ENCODE data around the gene NKX1-1. TPM values are rescaled to one million over a fixed set of nuclear protein-coding genes. Genes with fewer than 3 reads are reported as not detected.

Gene NKX1-1
- polyA plus RNA-seq, 1 donor (not counting 4 experiments of a cell fraction or from before 2014, with no cell fraction given), result not detected

- Histone ChIP-seq H3K4me3 (ENCODE audit: control insufficient read depth in 2 of 3, extremely low read depth in 1 of 3, insufficient read depth in 2 of 3, low read depth in 1 of 3, low read length in 3 of 3) (no peak overlapping the region), H3K9me3 (ENCODE audit: control insufficient read depth, low read depth, low read length) (no peaks in the 10 kb centered on the region), H3K4me2 (ENCODE audit: control insufficient read depth, extremely low read depth, insufficient read depth, low read depth, low read length) (no peak overlapping the region), H3K4me1 (ENCODE audit: control insufficient read depth, extremely low read depth, insufficient read depth, low read length) (no peaks in the 10 kb centered on the region), H3K9me1 (ENCODE audit: control insufficient read depth, extremely low read depth, insufficient read depth, low read length) (no peaks in the 10 kb centered on the region), H4K20me1 (ENCODE audit: control insufficient read depth, extremely low read depth, insufficient read depth, low read length) (no peaks in the 10 kb centered on the region), H3K36me3 (ENCODE audit: control insufficient read depth in 2 of 2, extremely low read depth in 1 of 2, insufficient read depth in 2 of 2, low read length in 2 of 2) (no peaks in the 10 kb centered on the region), H3K9ac (ENCODE audit: control insufficient read depth, extremely low read depth, insufficient read depth, low read length) (no peak overlapping the region), H3K79me2 (ENCODE audit: control insufficient read depth, insufficient read depth, low read length) (no peaks in the 10 kb centered on the region), H3K27ac (ENCODE audit: control insufficient read depth, insufficient read depth, low read length) (no peak overlapping the region), H3K27me3 (ENCODE audit: control insufficient read depth, extremely low read depth, insufficient read depth, low read length) (peaks cover 95% of the 10 kb centered on the region), H2AFZ (ENCODE audit: control insufficient read depth, low read length) (no peak overlapping the region)
- DNase-seq (ENCODE audit: low read depth, low spot score), result no peak
- FAIRE-seq, result no peak
- TF ChIP-seq EZH2 (IDR thresholded peaks at IDR 0.05; ENCODE audit: low read length) (peak; percentile 49), CTCF (optimal IDR thresholded peaks at IDR 0.05 in 1 of 3, IDR thresholded peaks at IDR 0.05 in 1 of 3, conservative IDR thresholded peaks at IDR 0.05 in 1 of 3; ENCODE audit: extremely low read depth in 1 of 3, insufficient read depth in 2 of 3, low read length in 3 of 3) (no peak)
- dilution Hi-C loops (cut with MboI; ENCODE audit: extremely low pct_ligation_motif_present, low sequenced_read_pairs), result loop anchor here (25.0 kb wide), 1 partner anchor 232 kb away; no protein-coding TSS in a partner anchor
Measured at GRCh38 chr4:1405254-1405635, 997 bp downstream of the NKX1-1 start.

- Histone ChIP-seq H4K20me1 (ENCODE audit: control insufficient read depth, extremely low read depth, insufficient read depth, low read length) (no peaks in the 10 kb centered on the region), H3K4me3 (ENCODE audit: control insufficient read depth in 2 of 3, extremely low read depth in 1 of 3, insufficient read depth in 2 of 3, low read depth in 1 of 3, low read length in 3 of 3) (no peak overlapping the region), H3K36me3 (ENCODE audit: control insufficient read depth in 2 of 2, extremely low read depth in 1 of 2, insufficient read depth in 2 of 2, low read length in 2 of 2) (no peaks in the 10 kb centered on the region), H3K4me1 (ENCODE audit: control insufficient read depth, extremely low read depth, insufficient read depth, low read length) (no peaks in the 10 kb centered on the region), H3K9me1 (ENCODE audit: control insufficient read depth, extremely low read depth, insufficient read depth, low read length) (no peaks in the 10 kb centered on the region), H3K27ac (ENCODE audit: control insufficient read depth, insufficient read depth, low read length) (no peak overlapping the region), H3K27me3 (ENCODE audit: control insufficient read depth, extremely low read depth, insufficient read depth, low read length) (peaks cover 96% of the 10 kb centered on the region), H3K79me2 (ENCODE audit: control insufficient read depth, insufficient read depth, low read length) (no peaks in the 10 kb centered on the region), H2AFZ (ENCODE audit: control insufficient read depth, low read length) (no peak overlapping the region), H3K4me2 (ENCODE audit: control insufficient read depth, extremely low read depth, insufficient read depth, low read depth, low read length) (no peak overlapping the region), H3K9ac (ENCODE audit: control insufficient read depth, extremely low read depth, insufficient read depth, low read length) (no peak overlapping the region), H3K9me3 (ENCODE audit: control insufficient read depth, low read depth, low read length) (no peaks in the 10 kb centered on the region)
- no peak for TF ChIP-seq CTCF (optimal IDR thresholded peaks at IDR 0.05 in 1 of 3, IDR thresholded peaks at IDR 0.05 in 1 of 3, conservative IDR thresholded peaks at IDR 0.05 in 1 of 3; ENCODE audit: extremely low read depth in 1 of 3, insufficient read depth in 2 of 3, low read length in 3 of 3)
- TF ChIP-seq EZH2 (IDR thresholded peaks at IDR 0.05; ENCODE audit: low read length), result peak; percentile 31
- dilution Hi-C loops (cut with MboI; ENCODE audit: extremely low pct_ligation_motif_present, low sequenced_read_pairs), result loop anchor here (25.0 kb wide), 1 partner anchor 233 kb away; no protein-coding TSS in a partner anchor
- no peak for DNase-seq (ENCODE audit: low read depth, low spot score)
- FAIRE-seq, result no peak
Measured at GRCh38 chr4:1404573-1405253, 1.5 kb downstream of the NKX1-1 start.
